Uterus (tissue), 4 donors: ENCODE measurements around the gene NTRK2. TPM values are rescaled to one million over a fixed set of nuclear protein-coding genes. Genes with fewer than 3 reads are reported as not detected.

ENCODE experiments used
- DNase-seq, 2 donors: peaks; one replicate each; pipeline ENCODE4 v3.0.0-alpha.2; 2019 to 2020
- H3K27ac ChIP-seq, 2 donors: fragments of 200-600 bp; sonication (generic); 1 replicate in 1 of 2; 2 replicates in 1 of 2; pipeline ENCODE4 v1.5.1; 2016 to 2018
- H3K27me3 ChIP-seq, 2 donors: fragments of 200-600 bp; sonication (generic); one replicate each; pipeline ENCODE4 v1.5.1; 2018 to 2019; ENCODE audit warnings: control low read depth in 1 of 2
- H3K36me3 ChIP-seq, 2 donors: fragments of 200-600 bp; sonication (generic); one replicate each; pipeline ENCODE4 v1.5.1; 2019; ENCODE audit warnings: control low read depth in 1 of 2
- H3K4me1 ChIP-seq, 2 donors: fragments of 200-600 bp; sonication (generic); one replicate each; pipeline ENCODE4 v1.5.1; 2018 to 2019; ENCODE audit warnings: control low read depth in 1 of 2
- H3K4me3 ChIP-seq, 2 donors: fragments of 200-600 bp; sonication (generic); 1 replicate in 1 of 2; 2 replicates in 1 of 2; pipeline ENCODE4 v1.5.1; 2018 to 2019; ENCODE audit warnings: mild to moderate bottlenecking in 1 of 2
- H3K9me3 ChIP-seq, 2 donors: fragments of 200-600 bp; sonication (generic); one replicate each; pipeline ENCODE4 v1.5.1; 2019; ENCODE audit warnings: control low read depth in 1 of 2
- POLR2A ChIP-seq, 2 donors: fragments of 450-650 bp; IDR thresholded peaks; one replicate each; pipeline ENCODE4 v1.6.1; 2016; ENCODE audit warnings: antibody characterized with exemption in 2 of 2, mild to moderate bottlenecking in 1 of 2, moderate library complexity in 1 of 2
- intact Hi-C: fragments of 100-400 bp; cut with DNase I; formaldehyde crosslinking; loops from one replicate; pipeline ENCODE4 v1.15.1; 2023; ENCODE audit warnings: low total_unique reads
- total RNA-seq, 4 donors: library from RNA; depleted of rRNA in 3 of 4; stranded (reverse); fragments of >200 nt in 3 of 4; gene quantifications; one replicate each; pipeline versions ENCODE4 v1.1.0 to v1.2.4, GENCODE V29; 2014 to 2023
- TF ChIP-seq, protein P1 (sequence below), 4 experiments: fragments of 200-600 bp in 2 of 4; fragments of 450-650 bp in 2 of 4; sonication (generic) in 2 of 4; IDR thresholded peaks; one replicate each; pipeline ENCODE4 v1.5.1; 2016 to 2019; ENCODE audit warnings: antibody characterized with exemption in 4 of 4, mild to moderate bottlenecking in 2 of 4, moderate library complexity in 1 of 4
- donor health status: DM: yes; HTN: yes; CAD: no.

The NTRK2 gene
- total RNA-seq, 4 donors from 2014 or later, result 6.5 to 23.2 (median 12.5) TPM

DNA sequence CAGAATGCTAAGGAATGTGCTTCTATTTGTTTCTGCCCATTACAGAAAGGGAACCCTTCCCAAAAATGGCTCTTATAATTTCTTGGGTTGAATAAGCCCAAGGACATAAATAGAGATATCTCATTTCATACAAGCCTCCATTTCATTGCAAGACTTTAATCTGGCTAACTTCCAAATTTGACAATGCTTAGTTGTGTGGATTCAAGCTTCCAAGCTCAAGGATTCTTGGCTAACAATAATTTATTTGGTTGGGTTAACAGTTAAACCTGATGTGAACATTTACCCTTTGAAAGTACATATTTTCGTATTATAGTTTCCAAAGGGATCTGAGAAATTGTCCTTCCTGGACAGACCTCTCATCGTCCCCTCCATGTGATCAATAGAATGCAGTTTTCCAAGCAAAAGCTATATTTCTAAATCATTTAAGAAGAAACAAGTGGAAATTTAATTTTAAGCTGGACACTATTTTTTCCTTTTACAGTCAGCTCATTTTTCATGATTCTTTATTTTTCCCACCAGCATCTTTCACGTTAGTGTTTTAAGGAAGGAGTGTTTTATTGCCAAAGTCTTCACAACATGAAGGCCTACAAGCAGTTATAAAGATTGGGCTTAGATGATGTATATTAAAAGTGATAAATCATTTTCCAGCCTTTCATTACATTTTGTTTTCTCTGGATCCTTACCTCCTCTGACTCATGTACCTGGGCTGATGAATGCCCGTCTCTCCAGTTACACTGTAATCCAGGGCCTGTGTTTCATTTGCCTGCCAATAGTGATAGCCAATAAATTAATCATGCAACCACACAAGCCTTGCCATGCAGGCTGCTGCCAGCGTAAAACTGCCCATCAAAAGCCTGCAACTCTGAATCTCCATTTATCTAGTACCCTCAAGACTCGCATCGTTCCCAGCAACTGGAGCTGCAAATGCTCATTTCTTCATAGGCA is 176.7 kb downstream of the NTRK2 start:
- TF ChIP-seq, protein P1, sequence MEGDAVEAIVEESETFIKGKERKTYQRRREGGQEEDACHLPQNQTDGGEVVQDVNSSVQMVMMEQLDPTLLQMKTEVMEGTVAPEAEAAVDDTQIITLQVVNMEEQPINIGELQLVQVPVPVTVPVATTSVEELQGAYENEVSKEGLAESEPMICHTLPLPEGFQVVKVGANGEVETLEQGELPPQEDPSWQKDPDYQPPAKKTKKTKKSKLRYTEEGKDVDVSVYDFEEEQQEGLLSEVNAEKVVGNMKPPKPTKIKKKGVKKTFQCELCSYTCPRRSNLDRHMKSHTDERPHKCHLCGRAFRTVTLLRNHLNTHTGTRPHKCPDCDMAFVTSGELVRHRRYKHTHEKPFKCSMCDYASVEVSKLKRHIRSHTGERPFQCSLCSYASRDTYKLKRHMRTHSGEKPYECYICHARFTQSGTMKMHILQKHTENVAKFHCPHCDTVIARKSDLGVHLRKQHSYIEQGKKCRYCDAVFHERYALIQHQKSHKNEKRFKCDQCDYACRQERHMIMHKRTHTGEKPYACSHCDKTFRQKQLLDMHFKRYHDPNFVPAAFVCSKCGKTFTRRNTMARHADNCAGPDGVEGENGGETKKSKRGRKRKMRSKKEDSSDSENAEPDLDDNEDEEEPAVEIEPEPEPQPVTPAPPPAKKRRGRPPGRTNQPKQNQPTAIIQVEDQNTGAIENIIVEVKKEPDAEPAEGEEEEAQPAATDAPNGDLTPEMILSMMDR (IDR thresholded peaks at IDR 0.05), result no peak
- TF ChIP-seq POLR2A (IDR thresholded peaks at IDR 0.05), result no peak
- intact Hi-C loops, result no loop called here
- no peaks in the 10 kb centered on the region for H3K36me3 ChIP-seq
- no peak for DNase-seq
- no peaks in the 10 kb centered on the region for H3K9me3 ChIP-seq
- H3K4me3 ChIP-seq, result no peak overlapping the region
- no peaks in the 10 kb centered on the region for H3K27me3 ChIP-seq
- no peak overlapping the region for H3K27ac ChIP-seq
- no peaks in the 10 kb centered on the region for H3K4me1 ChIP-seq

- Histone ChIP-seq H3K4me1 (no peaks in the 10 kb centered on the region), H3K9me3 (no peaks in the 10 kb centered on the region), H3K27ac (no peak overlapping the region), H3K27me3 (no peaks in the 10 kb centered on the region), H3K36me3 (no peaks in the 10 kb centered on the region), H3K4me3 (no peak overlapping the region)
- TF ChIP-seq POLR2A (IDR thresholded peaks at IDR 0.05), result no peak
- TF ChIP-seq, protein P1 (IDR thresholded peaks at IDR 0.05), result no peak
- no peak for DNase-seq
- intact Hi-C loops, result no loop called here
Measured at GRCh38 chr9:84846906-84847305, 177.4 kb downstream of the NTRK2 start.

GRCh38 chr9:84849049-84849448 is 179.5 kb downstream of the NTRK2 start:
- TF ChIP-seq POLR2A (IDR thresholded peaks at IDR 0.05), result no peak
- TF ChIP-seq, protein P1 (IDR thresholded peaks at IDR 0.05), result no peak
- no peaks in the 10 kb centered on the region for H3K27me3 ChIP-seq
- no peaks in the 10 kb centered on the region for H3K9me3 ChIP-seq
- DNase-seq, result no peak
- intact Hi-C loops, result no loop called here
- H3K4me1 ChIP-seq, result no peaks in the 10 kb centered on the region
- no peaks in the 10 kb centered on the region for H3K36me3 ChIP-seq
- H3K4me3 ChIP-seq, result no peak overlapping the region
- no peak overlapping the region for H3K27ac ChIP-seq

GRCh38 chr9:84850830-84851392 is 181.4 kb downstream of the NTRK2 start:
- intact Hi-C loops, result no loop called here

More at GRCh38 chr9:84850830-84851392, 181.4 kb downstream of the NTRK2 start:
- no peak overlapping the region for H3K4me3 ChIP-seq
- TF ChIP-seq, protein P1 (IDR thresholded peaks at IDR 0.05), result no peak
- TF ChIP-seq POLR2A (IDR thresholded peaks at IDR 0.05), result no peak
- no peaks in the 10 kb centered on the region for H3K4me1 ChIP-seq
- H3K27me3 ChIP-seq, result no peaks in the 10 kb centered on the region
- DNase-seq, result no peak
- H3K9me3 ChIP-seq, result no peaks in the 10 kb centered on the region
- no peak overlapping the region for H3K27ac ChIP-seq
- no peaks in the 10 kb centered on the region for H3K36me3 ChIP-seq
